A172 (cell line): ENCODE results near the gene ERP44. TPM values are rescaled to one million over a fixed set of nuclear protein-coding genes. Genes with fewer than 3 reads are reported as not detected.
A peak's percentile ranks its signal among the peaks of the same experiment; 100 is the strongest.
"Not testable (repeated sequence)": the region's sequence is repeated elsewhere in the genome, so short reads cannot be mapped to it uniquely, and the experiment has no call there.

Experiments used
- DNase-seq: peaks from one replicate; pipeline ENCODE4 v3.0.0-alpha.2; 2015; ENCODE audit warnings: low spot score
- total RNA-seq: library from RNA; depleted of rRNA; stranded (reverse); fragments of >200 nt; shearing (Covaris generic); gene quantifications from 2 replicates; pipeline ENCODE4 v1.2.3, GENCODE V29; 2014

Gene ERP44
- total RNA-seq, 1 experiment from 2014 or later, result 28.7 TPM

DNA sequence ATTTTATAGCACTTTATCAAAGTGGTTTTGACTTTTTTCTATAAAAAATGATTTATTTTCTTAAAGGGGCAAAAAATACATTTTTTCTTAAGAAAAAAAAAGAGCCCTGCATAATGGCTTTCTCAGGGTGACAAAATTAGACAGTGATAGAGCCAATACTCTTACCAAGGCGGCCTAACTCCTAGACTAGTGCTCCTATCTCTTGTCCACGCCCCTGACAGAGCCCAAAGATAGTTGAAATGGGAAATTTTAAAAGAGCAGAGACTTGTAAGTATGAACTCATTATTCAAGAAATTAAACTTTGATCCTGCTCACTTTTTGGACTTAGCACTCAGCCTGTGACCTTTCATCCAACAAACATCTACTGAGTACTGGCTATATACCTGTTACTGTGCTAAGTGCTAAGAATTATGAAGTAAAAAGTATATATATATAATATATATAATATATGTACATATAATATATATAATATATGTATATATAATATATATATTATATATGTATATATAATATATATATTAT lies 1.4 kb upstream of the ERP44 start:
- no peak for DNase-seq

DNA sequence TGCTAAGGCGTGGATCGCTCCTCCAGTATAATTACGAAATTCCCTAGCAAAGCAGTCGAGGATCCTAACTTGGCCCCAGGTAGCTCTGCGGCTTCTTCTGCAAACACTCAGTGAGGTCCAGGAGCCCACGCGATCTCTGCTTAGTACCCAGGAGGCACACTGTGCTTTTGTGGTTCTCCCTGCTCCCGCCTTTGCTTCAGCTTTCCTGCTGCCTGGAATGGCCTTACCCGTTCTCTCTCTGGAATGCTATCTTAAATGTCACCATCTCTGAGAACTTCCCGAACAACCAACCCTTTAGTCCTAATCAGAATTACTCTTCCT lies 882 bp upstream of the ERP44 start:
- no peak for DNase-seq

GRCh38 chr9:100098046-100098886 lies 534 bp downstream of the ERP44 start:
- DNase-seq, result peak; percentile 69

- DNase-seq, result no peak
Observed at GRCh38 chr9:100096378-100096916, 2.4 kb downstream of the ERP44 start.

- not testable (repeated sequence) for DNase-seq
Observed at GRCh38 chr9:100094411-100094810, 4.4 kb downstream of the ERP44 start.

DNA sequence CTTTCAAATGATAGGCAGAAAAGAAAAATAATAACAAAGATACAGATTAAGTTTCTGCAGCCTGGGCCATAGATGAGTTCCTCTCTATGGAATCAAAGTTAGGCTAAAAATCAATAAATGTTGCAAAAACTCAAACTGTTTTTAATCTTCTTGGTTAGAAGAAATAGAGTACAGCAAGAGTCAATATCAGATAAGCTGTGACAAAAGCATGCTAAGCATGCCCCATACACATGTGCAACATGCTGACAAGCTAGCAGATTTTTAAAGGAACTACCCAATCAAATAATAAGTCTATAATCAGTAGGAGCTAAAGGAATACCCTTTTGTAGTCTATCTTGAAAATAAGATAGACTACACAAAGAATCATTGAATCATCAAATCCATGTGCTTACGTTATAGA lies 6.7 kb downstream of the ERP44 start:
- DNase-seq, result no peak

- DNase-seq, result no peak
Observed at GRCh38 chr9:100091650-100092049, 7.2 kb downstream of the ERP44 start.

DNA sequence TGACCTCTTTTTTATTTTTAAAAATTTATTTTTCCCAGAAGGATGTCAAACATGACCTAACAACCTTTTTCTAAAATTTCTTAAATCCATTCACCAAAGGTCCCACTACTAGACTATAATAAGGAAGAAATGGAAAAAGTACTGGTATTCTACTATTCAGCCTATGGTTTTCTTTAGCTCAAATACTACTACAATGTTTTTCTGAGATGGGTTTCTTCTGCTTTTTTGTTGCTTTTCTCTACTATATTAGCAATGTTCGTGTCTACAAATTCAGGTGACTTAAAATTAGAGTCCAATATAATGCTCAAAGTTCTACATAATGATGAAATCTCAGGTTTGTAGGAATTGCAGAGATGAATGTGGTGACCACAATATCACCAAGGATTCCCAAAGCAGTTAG lies 7.9 kb downstream of the ERP44 start:
- no peak for DNase-seq

- DNase-seq, result no peak
Observed at GRCh38 chr9:100088202-100088601, 10.6 kb downstream of the ERP44 start.

DNA sequence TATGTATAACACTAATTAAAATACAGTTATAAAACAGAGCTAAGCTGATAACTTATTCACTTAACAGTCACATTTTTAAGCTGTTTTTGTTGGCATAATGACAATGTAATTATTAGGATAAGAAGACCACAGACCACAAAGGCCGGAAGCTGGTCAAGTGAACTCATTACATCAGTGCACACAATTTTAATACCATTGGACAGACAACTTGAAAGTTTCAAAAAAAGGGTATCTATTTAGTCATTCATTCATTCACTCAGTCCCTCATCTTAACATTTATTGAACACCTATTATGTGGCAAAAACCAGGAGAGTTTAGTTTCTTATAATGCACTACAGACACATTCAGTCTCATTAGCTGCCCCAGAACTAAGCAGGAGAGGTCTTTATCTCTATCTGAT lies 11.6 kb downstream of the ERP44 start:
- peak; percentile 65 for DNase-seq

GRCh38 chr9:100086097-100086635 lies 12.6 kb downstream of the ERP44 start:
- no peak for DNase-seq

DNA sequence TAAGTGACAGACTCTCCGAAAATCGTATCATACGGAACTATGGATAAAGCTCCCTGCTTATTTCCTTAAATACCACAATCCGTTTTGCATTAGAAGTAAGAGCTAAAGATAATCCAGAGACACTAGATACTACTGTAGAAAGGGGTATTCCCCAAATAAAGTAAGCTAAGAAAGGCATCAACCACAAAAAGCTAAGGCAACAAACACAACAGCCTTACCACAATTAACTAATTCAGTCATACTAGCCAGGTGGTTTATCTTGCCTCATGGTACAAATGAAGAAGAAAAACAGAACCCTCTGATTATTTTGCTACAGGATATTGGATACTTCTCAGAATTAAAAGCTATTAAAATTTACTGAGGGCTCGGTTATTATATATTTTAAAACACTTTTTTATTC lies 14.1 kb downstream of the ERP44 start:
- DNase-seq, result no peak

- no peak for DNase-seq
Observed at GRCh38 chr9:100084128-100084453, 14.7 kb downstream of the ERP44 start.

DNA sequence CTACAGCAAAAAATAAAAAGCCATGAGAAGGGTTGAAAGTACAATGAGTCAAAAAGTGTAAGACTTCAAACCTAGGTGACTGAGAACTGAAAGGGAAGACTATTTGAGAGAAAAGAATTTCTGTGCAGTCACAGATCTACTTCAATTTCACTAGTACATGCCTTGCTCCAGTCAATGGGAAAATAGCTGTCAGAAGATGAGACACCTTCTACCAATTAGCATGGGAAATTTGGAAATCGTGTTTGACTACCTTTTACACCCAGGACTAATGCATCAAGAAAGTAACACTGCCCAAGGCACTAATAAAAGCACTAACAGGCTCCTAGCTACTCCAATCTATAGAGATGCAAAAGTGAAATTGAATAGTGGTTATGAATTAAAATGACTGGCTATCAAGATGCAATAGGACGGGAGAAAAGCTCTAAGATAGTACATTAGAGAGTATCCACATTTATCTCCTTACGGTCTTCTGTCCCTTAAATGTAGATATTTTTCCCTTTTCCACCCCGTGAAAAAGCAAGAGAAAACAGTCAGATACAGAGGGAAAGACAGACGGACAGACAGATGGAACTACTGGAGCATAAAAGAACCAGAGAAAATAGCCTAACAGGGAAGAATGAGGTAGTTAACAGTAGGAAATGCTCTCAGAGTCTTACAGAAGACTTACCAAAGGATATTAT lies 15.2 kb downstream of the ERP44 start:
- no peak for DNase-seq

DNA sequence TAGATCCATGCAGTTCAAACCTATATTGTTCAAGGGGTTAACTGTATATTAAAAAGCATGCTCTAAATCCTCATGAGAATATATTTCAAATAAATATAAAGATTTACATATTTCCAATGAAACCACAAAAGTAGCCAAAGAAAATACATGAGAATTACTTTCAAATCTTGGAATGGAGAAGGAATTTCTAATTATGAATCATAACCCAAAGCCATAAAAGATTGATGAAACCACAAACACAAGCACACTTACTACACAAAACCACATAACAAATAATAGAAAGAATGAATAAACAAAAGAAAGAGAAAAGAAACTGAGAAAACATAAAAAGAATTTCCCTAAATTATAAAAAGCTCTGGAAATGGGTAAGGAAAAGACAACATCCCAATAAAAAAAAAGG lies 16.0 kb downstream of the ERP44 start:
- DNase-seq, result no peak

DNA sequence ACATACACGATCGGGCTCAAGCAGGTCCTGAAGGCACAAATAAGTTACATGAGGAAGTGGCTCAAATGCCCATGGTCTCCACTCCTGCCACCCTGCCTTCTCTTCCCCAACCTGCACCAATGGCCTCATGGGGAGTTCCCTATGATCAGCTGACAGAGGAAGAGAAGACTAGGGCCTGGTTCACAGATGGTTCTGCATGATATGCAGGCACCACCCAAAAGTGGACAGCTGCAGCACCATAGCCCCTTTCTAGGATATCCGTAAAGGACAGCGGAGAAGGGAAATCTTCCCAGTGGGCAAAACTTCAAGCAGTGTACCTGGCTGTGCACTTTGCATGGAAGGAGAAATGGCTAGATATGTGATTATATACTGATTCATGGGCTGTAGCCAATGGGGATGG lies 22.5 kb downstream of the ERP44 start:
- DNase-seq, result not testable (repeated sequence)

DNA sequence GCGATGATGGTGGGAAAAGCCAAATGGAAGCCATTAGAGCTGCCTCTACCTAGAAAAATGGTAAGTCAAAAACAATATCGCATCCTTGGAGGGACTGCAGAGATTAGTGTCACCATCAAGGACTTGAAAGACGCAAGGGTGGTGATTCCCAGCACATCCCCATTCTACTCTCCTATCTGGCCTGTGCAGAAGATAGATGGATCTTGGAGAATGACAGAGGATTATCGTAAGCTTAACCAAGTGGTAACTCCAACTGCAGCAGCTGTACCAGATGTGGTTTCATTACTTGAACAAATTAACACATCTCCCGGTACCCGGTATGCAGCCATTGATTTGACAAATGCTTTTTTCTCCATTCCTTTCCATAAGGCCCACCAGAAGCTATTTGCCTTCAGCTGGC lies 23.8 kb downstream of the ERP44 start:
- no peak for DNase-seq

DNA sequence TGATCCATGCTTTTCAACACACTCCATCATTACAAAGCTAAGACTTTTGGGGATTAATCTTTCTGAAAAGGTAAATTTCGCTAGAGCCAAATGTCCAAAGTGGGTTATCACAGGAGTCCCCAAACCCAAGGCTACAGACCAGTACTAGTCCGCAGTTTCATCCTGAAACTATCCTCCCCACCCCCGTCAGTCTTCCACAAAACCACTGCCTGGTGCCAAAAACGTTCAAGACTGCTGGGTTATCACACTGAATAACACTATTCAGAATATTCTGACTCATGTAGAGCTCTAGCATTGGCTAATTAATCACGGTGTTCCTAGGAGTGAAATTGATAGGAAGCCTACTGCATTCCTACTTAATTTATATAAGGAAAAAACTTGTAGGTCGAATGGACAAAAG lies 24.7 kb downstream of the ERP44 start:
- no peak for DNase-seq

GRCh38 chr9:100072805-100073204 lies 26.0 kb downstream of the ERP44 start:
- no peak for DNase-seq

GRCh38 chr9:100071271-100071670 lies 27.5 kb downstream of the ERP44 start:
- no peak for DNase-seq

GRCh38 chr9:100070104-100071041 lies 28.4 kb downstream of the ERP44 start:
- DNase-seq, result no peak

GRCh38 chr9:100069068-100069467 lies 29.7 kb downstream of the ERP44 start:
- DNase-seq, result not testable (repeated sequence)
